Left ventricle myocardium inferior (tissue), 1 donor: Measurements from ENCODE around the gene TNFSF11. TPM values are rescaled to one million over a fixed set of nuclear protein-coding genes. Genes with fewer than 3 reads are reported as not detected.

Source experiments
- DNase-seq: peaks from one replicate; pipeline ENCODE4 v3.0.0-alpha.2; 2020
- H3K27ac ChIP-seq: fragments of 200-600 bp; replicated peaks from 2 replicates; pipeline ENCODE4 v1.8.0; 2021
- H3K27me3 ChIP-seq: fragments of 200-600 bp; 2 replicates; pipeline ENCODE4 v1.8.0; 2021; ENCODE audit warnings: low read depth
- H3K36me3 ChIP-seq: fragments of 200-600 bp; 2 replicates; pipeline ENCODE4 v1.8.0; 2021
- H3K4me1 ChIP-seq: fragments of 200-600 bp; 2 replicates; pipeline ENCODE4 v1.8.0; 2021
- H3K4me3 ChIP-seq: fragments of 200-600 bp; 2 replicates; pipeline ENCODE4 v1.8.0; 2021; ENCODE audit warnings: mild to moderate bottlenecking, moderate library complexity
- H3K9me3 ChIP-seq: fragments of 200-600 bp; replicated peaks from 2 replicates; pipeline ENCODE4 v1.8.0; 2021
- CTCF ChIP-seq: fragments of 200-600 bp; IDR thresholded peaks from 2 replicates; pipeline ENCODE4 v1.8.0; 2021; ENCODE audit warnings: antibody characterized with exemption, mild to moderate bottlenecking, borderline replicate concordance
- intact Hi-C: fragments of 100-400 bp; cut with micrococcal nuclease; formaldehyde crosslinking; loops from one replicate; pipeline ENCODE4 v1.11.0; 2022
- total RNA-seq: library from RNA; stranded (reverse); fragmentation: NEBNext Ultra II Directional; extraction: Animal tissue kit (Norgen Biotek cat#: 25700); gene quantifications from one replicate; pipeline ENCODE4 v1.2.1, GENCODE V29; 2021
- donor health status: DM: no; HTN: yes; CAD: no; lungs with severe emphysema.

TNFSF11 gene
- total RNA-seq, 1 donor from 2014 or later, result not detected

GRCh38 chr13:42654212-42654611 lies 80.3 kb downstream of the TNFSF11 start:
- DNase-seq, result no peak
- H3K27ac ChIP-seq, result no peak overlapping the region
- no peaks in the 10 kb centered on the region for H3K36me3 ChIP-seq
- H3K4me3 ChIP-seq, result no peak overlapping the region
- H3K27me3 ChIP-seq, result peaks cover 29% of the 10 kb centered on the region
- no peaks in the 10 kb centered on the region for H3K4me1 ChIP-seq
- intact Hi-C loops, result no loop called here
- no peaks in the 10 kb centered on the region for H3K9me3 ChIP-seq
- no peak for TF ChIP-seq CTCF

GRCh38 chr13:42654722-42655121 lies 80.8 kb downstream of the TNFSF11 start:
- no peaks in the 10 kb centered on the region for H3K9me3 ChIP-seq
- no peaks in the 10 kb centered on the region for H3K36me3 ChIP-seq
- no peak for TF ChIP-seq CTCF
- H3K27ac ChIP-seq, result no peak overlapping the region
- intact Hi-C loops, result no loop called here
- H3K4me1 ChIP-seq, result no peaks in the 10 kb centered on the region
- H3K27me3 ChIP-seq, result peaks cover 29% of the 10 kb centered on the region
- no peak for DNase-seq
- H3K4me3 ChIP-seq, result no peak overlapping the region

GRCh38 chr13:42656161-42656560 lies 82.2 kb downstream of the TNFSF11 start:
- Histone ChIP-seq H3K4me1 (no peaks in the 10 kb centered on the region), H3K9me3 (no peaks in the 10 kb centered on the region), H3K27ac (no peak overlapping the region), H3K27me3 (peaks cover 34% of the 10 kb centered on the region), H3K4me3 (no peak overlapping the region), H3K36me3 (no peaks in the 10 kb centered on the region)
- no peak for DNase-seq
- intact Hi-C loops, result no loop called here
- no peak for TF ChIP-seq CTCF

GRCh38 chr13:42656958-42657357 lies 83.0 kb downstream of the TNFSF11 start:
- H3K27ac ChIP-seq, result no peak overlapping the region
- no peaks in the 10 kb centered on the region for H3K9me3 ChIP-seq
- DNase-seq, result no peak
- intact Hi-C loops, result no loop called here
- H3K4me3 ChIP-seq, result no peak overlapping the region
- H3K4me1 ChIP-seq, result no peaks in the 10 kb centered on the region
- peaks cover 34% of the 10 kb centered on the region for H3K27me3 ChIP-seq
- no peaks in the 10 kb centered on the region for H3K36me3 ChIP-seq
- no peak for TF ChIP-seq CTCF

Other genes with a start within 250 kb of the TNFSF11 start
- 0.99 TPM for gene FAM216B, start 207.4 kb downstream of the TNFSF11 start, total RNA-seq